Endothelial cell of umbilical vein (primary cell): ENCODE measurements around the gene SCIN. TPM values are rescaled to one million over a fixed set of nuclear protein-coding genes. Genes with fewer than 3 reads are reported as not detected.

ENCODE experiments used
- BruUV-seq: library from RNA; stranded (reverse); fragments of 400-500 nt; replicated peaks from 2 replicates; lab custom pipeline; 2021; lab: Mats Ljungman, UMichigan
- CTCF ChIA-PET: fragments of 300-600, 350-600 bp; sonication (Branson Sonifier 250); formaldehyde crosslinking; loops from one replicate; lab custom pipeline; 2021; ENCODE audit warnings: antibody characterized with exemption, inconsistent platforms; lab: Charles Lee
- POLR2A ChIA-PET: fragments of 300-600, 350-600 bp; sonication (Branson Sonifier 250); formaldehyde crosslinking; loops from one replicate; lab custom pipeline; 2021; ENCODE audit warnings: antibody characterized with exemption, inconsistent platforms; lab: Charles Lee
- DNase-seq: peaks from one replicate; pipeline ENCODE4 v3.0.0-alpha.2; 2011; ENCODE audit warnings: low read depth, low spot score
- FAIRE-seq: peaks from 2 replicates; lab custom pipeline; 2011; peaks lifted over from hg19 to GRCh38; lab: Jason Lieb, UNC
- H2AFZ ChIP-seq: 2 replicates; pipeline ENCODE4 v1.6.0; 2012; ENCODE audit warnings: low read depth, low read length, control low read depth, inconsistent platforms
- H3K27ac ChIP-seq: 2 replicates; pipeline ENCODE4 v1.5.1; 2011; ENCODE audit warnings: low read depth, mild to moderate bottlenecking, control low read depth, low read length, moderate library complexity; ENCODE audit not compliant: insufficient read depth
- H3K27me3 ChIP-seq, 2 experiments: 2 replicates each; pipeline versions ENCODE4 v1.6.0 to v1.6.1; 2011; ENCODE audit warnings: low read length in 2 of 2, mixed read lengths in 1 of 2; ENCODE audit not compliant: control insufficient read depth in 2 of 2, insufficient read depth in 2 of 2
- H3K36me3 ChIP-seq, 2 experiments: 2 replicates in 1 of 2; 3 replicates in 1 of 2; pipeline ENCODE4 v1.5.1; 2011; ENCODE audit warnings: low read length in 2 of 2, mild to moderate bottlenecking in 1 of 2, moderate library complexity in 1 of 2; ENCODE audit not compliant: control insufficient read depth in 2 of 2, insufficient read depth in 2 of 2; ENCODE audit errors: extremely low read depth in 1 of 2
- H3K4me1 ChIP-seq: 3 replicates; pipeline ENCODE4 v1.5.1; 2011; ENCODE audit warnings: mild to moderate bottlenecking, low read length; ENCODE audit not compliant: control insufficient read depth, insufficient read depth; ENCODE audit errors: extremely low read depth
- H3K4me2 ChIP-seq: 2 replicates; pipeline ENCODE4 v1.6.1; 2011; ENCODE audit warnings: low read length, control low read depth, mixed read lengths; ENCODE audit not compliant: insufficient read depth
- H3K4me3 ChIP-seq, 3 experiments: fragments of 200-600 bp in 1 of 3; sonication (generic), shearing (Covaris generic) in 1 of 3; replicated peaks in 1 of 3; 2 replicates each; pipeline ENCODE4 v1.5.1; 2011 to 2016; ENCODE audit warnings: control low read depth in 3 of 3, low read length in 3 of 3, mild to moderate bottlenecking in 2 of 3, inconsistent platforms in 1 of 3, low read depth in 1 of 3, moderate library complexity in 1 of 3; ENCODE audit not compliant: insufficient read depth in 1 of 3
- H3K79me2 ChIP-seq: 2 replicates; pipeline ENCODE4 v1.6.0; 2012; ENCODE audit warnings: low read length, inconsistent platforms; ENCODE audit not compliant: control insufficient read depth, insufficient read depth
- H3K9ac ChIP-seq: replicated peaks from 2 replicates; pipeline ENCODE3; 2011; ENCODE audit warnings: low read length, control low read depth; ENCODE audit not compliant: insufficient read depth; ENCODE audit errors: extremely low read depth
- H3K9me1 ChIP-seq: replicated peaks from 3 replicates; pipeline ENCODE4 v1.6.0; 2011; ENCODE audit warnings: mild to moderate bottlenecking, low read length; ENCODE audit not compliant: control insufficient read depth, insufficient read depth; ENCODE audit errors: extremely low read depth
- H3K9me3 ChIP-seq: replicated peaks from 2 replicates; pipeline ENCODE4 v1.5.1; 2012; ENCODE audit warnings: low read length, inconsistent platforms; ENCODE audit not compliant: control insufficient read depth, insufficient read depth
- H4K20me1 ChIP-seq: replicated peaks from 2 replicates; pipeline ENCODE3; 2011; ENCODE audit warnings: mild to moderate bottlenecking, low read length; ENCODE audit not compliant: control insufficient read depth, insufficient read depth; ENCODE audit errors: extremely low read depth
- EZH2 ChIP-seq: IDR thresholded peaks from 2 replicates; pipeline ENCODE4 v1.6.1; 2012; ENCODE audit warnings: borderline replicate concordance, low read depth, mild to moderate bottlenecking, moderate library complexity, low read length, inconsistent platforms; ENCODE audit not compliant: severe bottlenecking
- FOS ChIP-seq: IDR thresholded peaks from 2 replicates; pipeline ENCODE4 v1.6.1; 2011; ENCODE audit warnings: mild to moderate bottlenecking, low read length, moderate library complexity, borderline replicate concordance; ENCODE audit not compliant: insufficient read depth
- GATA2 ChIP-seq: IDR thresholded peaks from 2 replicates; pipeline ENCODE4 v1.7.0; 2011; ENCODE audit warnings: low read depth, mild to moderate bottlenecking, moderate library complexity, mixed read lengths, low read length; ENCODE audit not compliant: insufficient read length, insufficient read depth
- JUN ChIP-seq: IDR thresholded peaks from 2 replicates; pipeline ENCODE4 v1.6.1; 2011; ENCODE audit warnings: borderline replicate concordance, low read depth; ENCODE audit not compliant: insufficient read length, insufficient read depth
- MYC ChIP-seq: IDR thresholded peaks from one replicate; pipeline ENCODE4 v1.6.1; 2011; ENCODE audit warnings: mild to moderate bottlenecking, low read depth, low read length
- POLR2A ChIP-seq: IDR thresholded peaks from 2 replicates; pipeline ENCODE4 v1.6.1; 2012; ENCODE audit warnings: low read depth, mild to moderate bottlenecking, control low read depth, low read length
- POLR2AphosphoS5 ChIP-seq: IDR thresholded peaks from 2 replicates; pipeline ENCODE4 v1.6.1; 2012; ENCODE audit warnings: low read depth, mild to moderate bottlenecking, control low read depth, low read length, moderate library complexity; ENCODE audit not compliant: insufficient read depth
- dilution Hi-C: fragments of 300-500 bp; cut with MboI; formaldehyde crosslinking; loops from one replicate; pipeline ENCODE4 v1.15.0; 2019; ENCODE audit warnings: low sequenced_read_pairs; ENCODE audit not compliant: extremely low pct_ligation_motif_present
- intact Hi-C: fragments of 100-400 bp; cut with micrococcal nuclease; formaldehyde crosslinking; loops from one replicate; pipeline ENCODE4 v1.10.0; 2022
- polyA plus RNA-seq, 4 experiments: library from polyadenylated mRNA; depleted of rRNA in 3 of 4; stranded (reverse) in 3 of 4; unstranded in 1 of 4; fragments of >200 nt; gene quantifications; 2 replicates each; pipeline versions ENCODE4 v1.2.1 to v1.2.3, GENCODE V29; 2011 to 2012; ENCODE audit warnings: missing spikeins in 1 of 4
- total RNA-seq: library from RNA; stranded (reverse); gene quantifications from 2 replicates; pipeline ENCODE4 v1.2.3, GENCODE V29; 2021
- TF ChIP-seq, protein P1 (sequence below): IDR thresholded peaks from 2 replicates; pipeline ENCODE4 v1.6.1; 2011; ENCODE audit not compliant: insufficient read depth, insufficient read length
- TF ChIP-seq, protein P2 (sequence below), 2 donors: IDR thresholded peaks; 1 replicate in 1 of 2; 2 replicates in 1 of 2; pipeline ENCODE4 v1.5.1; 2011; ENCODE audit warnings: low read length in 2 of 2, mild to moderate bottlenecking in 2 of 2, moderate library complexity in 2 of 2, control low read depth in 1 of 2, inconsistent platforms in 1 of 2, low read depth in 1 of 2; ENCODE audit not compliant: insufficient read depth in 1 of 2; ENCODE audit errors: extremely low read depth in 1 of 2

The SCIN gene
- total and polyA plus RNA-seq, 2 donors (not counting 3 experiments of a cell fraction or from before 2014, with no cell fraction given), result 0.07 to 0.69 TPM

DNA sequence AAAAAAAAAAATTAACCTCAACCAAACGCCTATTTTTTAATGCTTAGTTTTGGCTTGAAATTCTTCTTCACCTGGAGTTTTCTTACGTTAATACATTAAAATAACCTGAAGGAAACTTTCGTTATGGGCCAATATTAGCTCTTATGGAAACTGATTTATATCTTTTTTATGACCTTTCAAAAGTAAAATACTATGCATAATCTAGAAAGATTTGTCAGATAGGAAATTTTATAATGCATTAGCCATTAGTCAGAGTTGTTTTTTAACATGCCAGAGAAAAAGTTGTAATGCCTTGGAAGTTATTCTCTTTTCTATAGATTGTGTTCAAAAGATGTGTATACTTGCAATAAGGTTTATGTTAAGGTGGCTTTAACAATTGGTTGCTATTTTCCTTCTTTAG, 82.6 kb downstream of the SCIN start:
- H4K20me1 ChIP-seq, result no peaks in the 10 kb centered on the region
- H3K9me3 ChIP-seq, result no peaks in the 10 kb centered on the region
- TF ChIP-seq EZH2, result no peak
- TF ChIP-seq, protein P1, sequence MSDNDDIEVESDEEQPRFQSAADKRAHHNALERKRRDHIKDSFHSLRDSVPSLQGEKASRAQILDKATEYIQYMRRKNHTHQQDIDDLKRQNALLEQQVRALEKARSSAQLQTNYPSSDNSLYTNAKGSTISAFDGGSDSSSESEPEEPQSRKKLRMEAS, result no peak
- TF ChIP-seq POLR2AphosphoS5, result no peak
- no peak for TF ChIP-seq FOS
- no peak for TF ChIP-seq POLR2A
- TF ChIP-seq, protein P2, sequence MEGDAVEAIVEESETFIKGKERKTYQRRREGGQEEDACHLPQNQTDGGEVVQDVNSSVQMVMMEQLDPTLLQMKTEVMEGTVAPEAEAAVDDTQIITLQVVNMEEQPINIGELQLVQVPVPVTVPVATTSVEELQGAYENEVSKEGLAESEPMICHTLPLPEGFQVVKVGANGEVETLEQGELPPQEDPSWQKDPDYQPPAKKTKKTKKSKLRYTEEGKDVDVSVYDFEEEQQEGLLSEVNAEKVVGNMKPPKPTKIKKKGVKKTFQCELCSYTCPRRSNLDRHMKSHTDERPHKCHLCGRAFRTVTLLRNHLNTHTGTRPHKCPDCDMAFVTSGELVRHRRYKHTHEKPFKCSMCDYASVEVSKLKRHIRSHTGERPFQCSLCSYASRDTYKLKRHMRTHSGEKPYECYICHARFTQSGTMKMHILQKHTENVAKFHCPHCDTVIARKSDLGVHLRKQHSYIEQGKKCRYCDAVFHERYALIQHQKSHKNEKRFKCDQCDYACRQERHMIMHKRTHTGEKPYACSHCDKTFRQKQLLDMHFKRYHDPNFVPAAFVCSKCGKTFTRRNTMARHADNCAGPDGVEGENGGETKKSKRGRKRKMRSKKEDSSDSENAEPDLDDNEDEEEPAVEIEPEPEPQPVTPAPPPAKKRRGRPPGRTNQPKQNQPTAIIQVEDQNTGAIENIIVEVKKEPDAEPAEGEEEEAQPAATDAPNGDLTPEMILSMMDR (IDR thresholded peaks at IDR 0.05; ENCODE audit: extremely low read depth in 1 of 2, insufficient read depth in 1 of 2, low read depth in 1 of 2, low read length in 2 of 2), result no peak
- TF ChIP-seq GATA2, result no peak
- TF ChIP-seq MYC, result no peak
- TF ChIP-seq JUN, result no peak
- ChIA-PET POLR2A (interaction anchor here (1.2 kb wide), 1 partner anchor 34 kb away, joined by 6 read pairs; the partner anchor contains the start of gene ARL4A), CTCF (interaction anchor here (0.8 to 1.8 kb wide), 3 partner anchors 13 to 128 kb away, joined by 3 to 5 read pairs (median 3); no protein-coding TSS in a partner anchor)
- no peak overlapping the region for H2AFZ ChIP-seq
- FAIRE-seq, result no peak
- H3K4me3 ChIP-seq, result no peak overlapping the region
- no TSS peak for BruUV-seq
- no peaks in the 10 kb centered on the region for H3K36me3 ChIP-seq
- no peaks in the 10 kb centered on the region for H3K27me3 ChIP-seq
- DNase-seq, result no peak
- no peak overlapping the region for H3K9ac ChIP-seq
- no peaks in the 10 kb centered on the region for H3K9me1 ChIP-seq
- dilution Hi-C loops (no loop called here), intact Hi-C loops (no loop called here)
- H3K79me2 ChIP-seq, result no peaks in the 10 kb centered on the region
- no peak overlapping the region for H3K27ac ChIP-seq
- H3K4me1 ChIP-seq, result no peaks in the 10 kb centered on the region
- H3K4me2 ChIP-seq, result no peak overlapping the region
